Liver (tissue), 9 donors: Measurements from ENCODE around the gene CR1L. TPM values are rescaled to one million over a fixed set of nuclear protein-coding genes. Genes with fewer than 3 reads are reported as not detected.
"Not testable (repeated sequence)": the region's sequence is repeated elsewhere in the genome, so short reads cannot be mapped to it uniquely, and the experiment has no call there.

Experiments used
- DNase-seq: peaks from one replicate; pipeline ENCODE4 v3.0.0-alpha.2; 2017; ENCODE audit warnings: low spot score
- H3K27ac ChIP-seq, 2 donors: one replicate each; pipeline ENCODE4 v1.7.0; 2013; ENCODE audit warnings: inconsistent platforms in 2 of 2, low read length in 2 of 2, control low read depth in 1 of 2, low read depth in 1 of 2, mild to moderate bottlenecking in 1 of 2
- H3K27me3 ChIP-seq, 4 donors: one replicate each; pipeline versions ENCODE4 v1.6.1 to v1.7.0; 2013; ENCODE audit warnings: low read length in 3 of 4, inconsistent platforms in 1 of 4, mild to moderate bottlenecking in 1 of 4, moderate library complexity in 1 of 4; ENCODE audit not compliant: control insufficient read depth in 4 of 4, insufficient read depth in 4 of 4
- H3K36me3 ChIP-seq, 4 donors: one replicate each; pipeline versions ENCODE4 v1.6.1 to v1.7.0; 2013; ENCODE audit warnings: low read length in 3 of 4, mild to moderate bottlenecking in 3 of 4, low read depth in 1 of 4, moderate library complexity in 1 of 4; ENCODE audit not compliant: control insufficient read depth in 4 of 4, insufficient read depth in 3 of 4
- H3K4me1 ChIP-seq, 4 donors: one replicate each; pipeline versions ENCODE4 v1.6.1 to v1.7.0; 2013; ENCODE audit warnings: low read length in 3 of 4, mild to moderate bottlenecking in 3 of 4, moderate library complexity in 1 of 4; ENCODE audit not compliant: control insufficient read depth in 4 of 4, insufficient read depth in 4 of 4
- H3K4me3 ChIP-seq, 3 donors: one replicate each; pipeline versions ENCODE4 v1.6.1 to v1.7.0; 2013; ENCODE audit warnings: low read length in 3 of 3, control low read depth in 1 of 3, low read depth in 1 of 3, mild to moderate bottlenecking in 1 of 3
- H3K9ac ChIP-seq, 2 donors: one replicate each; pipeline ENCODE4 v1.7.0; 2013; ENCODE audit warnings: low read length in 2 of 2, mild to moderate bottlenecking in 2 of 2, moderate library complexity in 2 of 2, control low read depth in 1 of 2, low read depth in 1 of 2
- H3K9me3 ChIP-seq, 4 donors: one replicate each; pipeline versions ENCODE4 v1.6.1 to v1.7.0; 2013; ENCODE audit warnings: low read length in 3 of 4; ENCODE audit not compliant: control insufficient read depth in 4 of 4
- ATF3 ChIP-seq: IDR thresholded peaks from 2 replicates; pipeline ENCODE4 v1.6.1; 2016; ENCODE audit warnings: antibody characterized with exemption
- CTCF ChIP-seq: fragments of 150-350 bp; IDR thresholded peaks from 2 replicates; pipeline ENCODE4 v1.5.1; 2017; ENCODE audit warnings: improper control_type of control experiment, low read depth, low read length; ENCODE audit not compliant: missing input control
- EGR1 ChIP-seq, 2 donors: IDR thresholded peaks; 2 replicates each; pipeline ENCODE4 v1.6.1; 2016 to 2018; ENCODE audit warnings: antibody characterized with exemption in 2 of 2, low read depth in 2 of 2
- FOXA1 ChIP-seq: IDR thresholded peaks from 2 replicates; pipeline ENCODE4 v1.6.1; 2016; ENCODE audit warnings: antibody characterized with exemption
- FOXA2 ChIP-seq: IDR thresholded peaks from 2 replicates; pipeline ENCODE4 v1.6.1; 2016; ENCODE audit warnings: antibody characterized with exemption
- GABPA ChIP-seq, 2 donors: IDR thresholded peaks in 1 of 2; conservative IDR thresholded peaks in 1 of 2; 2 replicates each; pipeline ENCODE4 v1.6.1; 2016; ENCODE audit warnings: antibody characterized with exemption in 2 of 2, mild to moderate bottlenecking in 1 of 2, moderate library complexity in 1 of 2
- HNF4A ChIP-seq, 2 donors: conservative IDR thresholded peaks; 2 replicates each; pipeline ENCODE4 v1.6.1; 2016; ENCODE audit warnings: antibody characterized with exemption in 2 of 2, mild to moderate bottlenecking in 2 of 2
- HNF4G ChIP-seq: IDR thresholded peaks from 2 replicates; pipeline ENCODE4 v1.6.1; 2016; ENCODE audit warnings: antibody characterized with exemption
- JUND ChIP-seq, 2 donors: IDR thresholded peaks; 2 replicates each; pipeline ENCODE4 v1.6.1; 2016; ENCODE audit warnings: antibody characterized with exemption in 2 of 2
- RAD21 ChIP-seq, 2 donors: IDR thresholded peaks; 2 replicates each; pipeline ENCODE4 v1.6.1; 2016; ENCODE audit warnings: antibody characterized with exemption in 2 of 2, mild to moderate bottlenecking in 2 of 2
- REST ChIP-seq: IDR thresholded peaks from 2 replicates; pipeline ENCODE4 v1.6.1; 2016; ENCODE audit warnings: antibody characterized with exemption, mild to moderate bottlenecking
- RXRA ChIP-seq, 2 donors: IDR thresholded peaks; 2 replicates each; pipeline ENCODE4 v1.6.1; 2017 to 2018; ENCODE audit warnings: antibody characterized with exemption in 2 of 2, mild to moderate bottlenecking in 1 of 2
- TAF1 ChIP-seq: conservative IDR thresholded peaks from 2 replicates; pipeline ENCODE4 v1.6.1; 2016; ENCODE audit warnings: antibody characterized with exemption, mild to moderate bottlenecking
- YY1 ChIP-seq: IDR thresholded peaks from 2 replicates; pipeline ENCODE4 v1.6.1; 2016; ENCODE audit warnings: antibody characterized with exemption, mild to moderate bottlenecking
- ZBTB33 ChIP-seq: IDR thresholded peaks from 2 replicates; pipeline ENCODE4 v1.6.1; 2016; ENCODE audit warnings: antibody characterized with exemption
- WGBS: extraction: QIAGEN DNeasy Blood & Tissue Kit; methylation state at CpG from one replicate; pipeline ENCODE4 v1.1.7; 2013; 5-methylcytosine and 5-hydroxymethylcytosine counted together
- polyA plus RNA-seq, 2 donors: library from polyadenylated mRNA; stranded (reverse) in 1 of 2; unstranded in 1 of 2; fragments of 200-250 nt in 1 of 2; fragments of >200 nt in 1 of 2; fragmentation: Nextera tagmentation in 1 of 2; extraction: Ambion mirVana in 1 of 2; gene quantifications; one replicate each; pipeline versions ENCODE4 v1.2.1 to v1.2.3, GENCODE V29; 2013 to 2015
- total RNA-seq, 2 donors: library from RNA; depleted of rRNA; stranded (reverse); fragments of >200 nt; gene quantifications; one replicate each; pipeline ENCODE4 v1.2.3, GENCODE V29; 2014
- donor health status: healthy.
- donor health status: healthy.
- donor health status: healthy.
- donor health status: healthy.
- donor health status: healthy.

The CR1L gene
- total and polyA plus RNA-seq, 4 donors = 0.18 to 30.9 (median 0.42) TPM

GRCh38 chr1:207673399-207673798, 28.5 kb downstream of the CR1L start:
- H3K9me3 ChIP-seq = no peaks in the 10 kb centered on the region
- peaks cover 0 to 9% (median 2%) of the 10 kb centered on the region in 4 donors for H3K27me3 ChIP-seq
- WGBS = 77% methylated on average over 6 of the region's 6 CpGs
- H3K36me3 ChIP-seq = no peaks in the 10 kb centered on the region
- H3K27ac ChIP-seq = no peak overlapping the region
- H3K4me3 ChIP-seq = no peak overlapping the region
- no peak for TF ChIP-seq GABPA (IDR thresholded peaks at IDR 0.05 in 1 of 2, conservative IDR thresholded peaks at IDR 0.05 in 1 of 2)
- TF ChIP-seq HNF4A (conservative IDR thresholded peaks at IDR 0.05) = no peak
- TF ChIP-seq YY1 = no peak
- no peak for TF ChIP-seq REST
- peaks cover 0 to 4% (median 0%) of the 10 kb centered on the region in 4 donors for H3K4me1 ChIP-seq
- no peak overlapping the region for H3K9ac ChIP-seq
- DNase-seq = no peak

GRCh38 chr1:207676153-207676552, 31.2 kb downstream of the CR1L start:
- Histone ChIP-seq H3K36me3 (no peaks in the 10 kb centered on the region), H3K27ac (no peak overlapping the region), H3K9ac (no peak overlapping the region), H3K4me1 (no peaks in the 10 kb centered on the region), H3K4me3 (no peak overlapping the region), H3K9me3 (no peaks in the 10 kb centered on the region), H3K27me3 (peaks cover 0 to 3% (median 0%) of the 10 kb centered on the region in 4 donors)
- DNase-seq = no peak
- TF ChIP-seq RXRA (IDR thresholded peaks at IDR 0.05) = no peak
- no peak for TF ChIP-seq EGR1 (IDR thresholded peaks at IDR 0.05; ENCODE audit: low read depth in 2 of 2)
- no peak for TF ChIP-seq HNF4G
- TF ChIP-seq FOXA1 = no peak
- no peak for TF ChIP-seq JUND (IDR thresholded peaks at IDR 0.05)
- TF ChIP-seq FOXA2 = no peak
- no peak for TF ChIP-seq YY1
- TF ChIP-seq HNF4A (conservative IDR thresholded peaks at IDR 0.05) = no peak
- no peak for TF ChIP-seq REST
- TF ChIP-seq ATF3 = no peak
- no peak for TF ChIP-seq RAD21 (IDR thresholded peaks at IDR 0.05)
- no peak for TF ChIP-seq GABPA (IDR thresholded peaks at IDR 0.05 in 1 of 2, conservative IDR thresholded peaks at IDR 0.05 in 1 of 2)
- no peak for TF ChIP-seq TAF1
- no peak for TF ChIP-seq CTCF
- no peak for TF ChIP-seq ZBTB33
- 76% methylated on average over 4 of the region's 4 CpGs for WGBS

GRCh38 chr1:207680590-207681388, 35.9 kb downstream of the CR1L start:
- not testable (repeated sequence) for H3K4me3 ChIP-seq, H3K36me3 ChIP-seq, DNase-seq, H3K4me1 ChIP-seq, H3K9ac ChIP-seq, H3K9me3 ChIP-seq, H3K27ac ChIP-seq, H3K27me3 ChIP-seq
- 69% methylated on average over 6 of the region's 6 CpGs for WGBS
